Astrocyte of the spinal cord (primary cell): Measurements from ENCODE around the gene KCNQ1OT1.

Source experiments
- DNase-seq: peaks from one replicate; pipeline ENCODE4 v3.0.0; 2011; ENCODE audit warnings: low read depth, low spot score
- H3K4me3 ChIP-seq: 2 replicates; pipeline ENCODE4 v1.5.1; 2011; ENCODE audit warnings: low read depth, mild to moderate bottlenecking, low read length, moderate library complexity
- in situ Hi-C: cut with HindIII; loops from 2 replicates; pipeline ENCODE4 v1.10.0; 2017; ENCODE audit warnings: low sequenced_read_pairs
- TF ChIP-seq, protein P1 (sequence below): IDR thresholded peaks from 2 replicates; pipeline ENCODE4 v1.5.1; 2012; ENCODE audit warnings: low read depth, mild to moderate bottlenecking, low read length, inconsistent platforms

KCNQ1OT1 gene

DNA sequence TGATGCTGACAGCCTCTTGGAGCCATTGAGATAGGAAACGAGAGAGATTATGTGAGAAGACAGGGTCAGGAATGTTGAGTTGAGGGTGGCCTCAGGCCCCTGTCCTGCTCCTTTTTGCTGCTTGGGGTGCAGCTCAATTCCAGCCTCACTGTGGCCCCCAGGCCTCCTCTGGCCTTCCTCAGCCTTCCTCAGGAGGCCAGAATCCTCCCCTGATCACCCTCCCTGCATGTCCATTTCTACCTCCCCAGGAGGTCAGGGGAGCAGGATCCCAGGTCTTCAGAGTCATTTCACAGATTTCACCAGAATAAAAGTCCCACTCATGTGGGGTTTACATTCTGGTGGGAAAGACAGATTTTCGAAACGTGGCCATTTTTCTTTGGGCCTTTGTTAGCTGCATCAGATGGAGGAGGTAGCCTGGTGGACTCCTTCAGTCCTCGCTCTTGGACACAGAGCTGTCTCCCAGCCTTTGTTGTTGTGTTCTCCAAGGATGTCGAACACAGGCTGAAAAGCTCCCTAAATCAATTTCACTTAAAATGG lies 2.2 kb upstream of the KCNQ1OT1 start:
- in situ Hi-C loops: no loop called here
- H3K4me3 ChIP-seq: no peak overlapping the region
- TF ChIP-seq, protein P1, sequence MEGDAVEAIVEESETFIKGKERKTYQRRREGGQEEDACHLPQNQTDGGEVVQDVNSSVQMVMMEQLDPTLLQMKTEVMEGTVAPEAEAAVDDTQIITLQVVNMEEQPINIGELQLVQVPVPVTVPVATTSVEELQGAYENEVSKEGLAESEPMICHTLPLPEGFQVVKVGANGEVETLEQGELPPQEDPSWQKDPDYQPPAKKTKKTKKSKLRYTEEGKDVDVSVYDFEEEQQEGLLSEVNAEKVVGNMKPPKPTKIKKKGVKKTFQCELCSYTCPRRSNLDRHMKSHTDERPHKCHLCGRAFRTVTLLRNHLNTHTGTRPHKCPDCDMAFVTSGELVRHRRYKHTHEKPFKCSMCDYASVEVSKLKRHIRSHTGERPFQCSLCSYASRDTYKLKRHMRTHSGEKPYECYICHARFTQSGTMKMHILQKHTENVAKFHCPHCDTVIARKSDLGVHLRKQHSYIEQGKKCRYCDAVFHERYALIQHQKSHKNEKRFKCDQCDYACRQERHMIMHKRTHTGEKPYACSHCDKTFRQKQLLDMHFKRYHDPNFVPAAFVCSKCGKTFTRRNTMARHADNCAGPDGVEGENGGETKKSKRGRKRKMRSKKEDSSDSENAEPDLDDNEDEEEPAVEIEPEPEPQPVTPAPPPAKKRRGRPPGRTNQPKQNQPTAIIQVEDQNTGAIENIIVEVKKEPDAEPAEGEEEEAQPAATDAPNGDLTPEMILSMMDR: no peak
- no peak for DNase-seq

DNA sequence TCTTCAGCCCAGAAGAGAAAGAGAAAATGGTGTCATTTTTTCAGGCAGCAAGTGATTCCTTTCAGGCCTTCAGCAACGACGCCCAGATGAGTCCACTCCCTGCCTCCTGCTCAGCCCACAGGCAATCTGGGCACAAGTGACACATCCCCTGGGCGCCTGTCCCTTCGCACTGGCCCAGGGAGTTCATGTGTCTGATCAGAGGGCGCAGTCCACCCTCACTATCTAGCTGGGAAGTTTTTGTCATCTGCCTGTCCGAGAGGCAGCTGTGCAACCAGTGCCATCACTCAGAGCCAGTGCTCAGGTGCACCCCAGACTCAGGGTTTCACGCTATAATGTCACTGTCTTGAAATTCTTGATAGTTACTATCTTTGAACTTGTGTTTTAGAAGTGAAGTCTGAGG lies 1.4 kb upstream of the KCNQ1OT1 start:
- no peak overlapping the region for H3K4me3 ChIP-seq
- TF ChIP-seq, protein P1: no peak
- in situ Hi-C loops: no loop called here
- DNase-seq: no peak

DNA sequence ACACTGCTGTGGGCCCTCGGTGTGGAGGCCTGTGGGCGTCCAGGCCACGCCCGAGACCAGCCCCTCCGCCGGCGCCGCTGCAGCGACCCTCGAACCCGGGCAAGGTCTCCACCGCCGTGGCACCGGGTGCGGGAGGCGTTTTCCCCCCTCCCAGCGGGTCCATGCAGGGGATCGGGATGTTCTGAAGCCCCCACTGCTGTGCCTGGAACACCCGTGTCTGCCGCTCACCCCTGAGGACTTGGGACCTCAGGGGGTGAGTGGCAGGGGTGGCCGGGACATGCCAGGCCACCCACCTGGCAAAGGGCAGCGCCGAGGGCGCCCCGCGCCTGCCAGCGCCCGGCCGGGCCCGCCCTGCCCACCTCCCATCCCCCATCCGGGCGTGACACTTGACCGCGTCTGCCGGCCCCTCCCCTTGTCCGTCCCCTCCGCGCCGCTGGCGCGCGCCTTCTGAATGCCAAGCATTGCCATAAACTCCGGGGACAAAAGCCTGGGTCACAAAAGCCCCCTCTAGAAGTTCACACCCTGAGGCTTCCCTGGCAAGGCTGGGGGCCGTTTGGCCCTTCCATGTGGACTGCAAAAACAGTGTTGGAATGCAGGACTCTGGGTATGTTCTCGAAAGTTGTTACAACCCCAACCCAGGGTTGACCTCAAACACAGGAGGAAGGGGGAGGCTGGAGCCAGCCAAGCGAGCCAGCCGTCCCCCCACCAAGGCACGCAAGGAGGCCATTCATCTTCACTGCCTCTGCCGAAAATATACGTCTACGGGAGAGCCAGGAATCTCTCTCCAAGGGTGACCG lies 819 bp upstream of the KCNQ1OT1 start:
- no peak for DNase-seq
- TF ChIP-seq, protein P1: no peak
- in situ Hi-C loops: no loop called here
- peak overlapping the region; percentile 45 for H3K4me3 ChIP-seq

DNA sequence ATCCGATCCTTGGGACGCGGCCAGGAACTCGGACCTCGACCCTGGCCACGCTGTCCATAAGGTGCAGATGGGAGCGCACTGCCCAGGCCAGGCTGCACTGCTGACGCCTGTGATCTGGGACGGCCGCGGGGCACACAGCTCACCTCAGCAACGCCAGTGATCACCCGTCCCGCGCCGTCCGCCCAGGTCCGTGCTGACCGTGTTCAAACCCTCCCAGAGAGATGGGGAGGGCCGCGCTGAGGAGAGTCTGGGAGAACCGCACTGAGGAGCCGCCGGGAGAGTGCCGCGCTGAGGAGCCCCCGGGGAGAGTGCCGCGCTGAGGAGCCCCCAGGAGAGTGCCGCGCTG lies 636 bp downstream of the KCNQ1OT1 start:
- in situ Hi-C loops: no loop called here
- TF ChIP-seq, protein P1: no peak
- DNase-seq: no peak
- peak overlapping the region; percentile 75 for H3K4me3 ChIP-seq

DNA sequence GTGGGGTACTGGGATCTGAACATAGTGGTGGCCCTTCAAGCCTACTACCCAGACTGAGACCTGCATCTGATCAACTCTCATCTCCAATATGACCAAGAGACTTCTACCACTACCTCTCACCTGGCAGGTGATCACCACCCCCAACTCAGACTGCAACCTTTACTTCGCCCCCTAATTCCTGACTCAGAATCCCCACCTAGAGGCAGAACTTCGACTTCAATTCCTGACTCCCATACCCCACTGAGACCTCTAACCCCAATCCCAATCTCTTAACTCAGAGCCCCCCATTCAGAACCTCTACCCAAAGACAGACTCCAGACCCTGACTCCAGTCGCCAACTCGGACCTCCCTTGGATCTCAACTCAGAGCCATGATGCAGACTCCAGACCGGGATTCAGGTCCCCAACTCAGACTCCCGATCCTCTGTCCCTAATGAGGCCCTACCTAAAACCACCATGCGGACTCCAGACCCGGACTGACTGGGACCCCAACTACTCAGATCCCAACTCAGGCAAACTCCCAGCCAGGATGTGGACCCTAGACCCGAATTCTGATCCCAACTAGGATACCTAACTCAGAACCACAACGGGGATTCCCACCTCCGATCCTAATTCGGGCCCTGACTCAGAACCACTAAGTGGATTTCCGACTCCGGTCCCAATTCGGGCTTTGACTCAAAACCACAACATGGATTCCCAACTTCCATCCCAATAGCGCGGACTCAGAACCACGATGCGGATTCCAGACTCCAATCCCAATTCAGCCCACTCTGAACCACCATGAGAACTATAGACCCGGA lies 1.2 kb downstream of the KCNQ1OT1 start:
- H3K4me3 ChIP-seq: peak overlapping the region; percentile 75
- in situ Hi-C loops: no loop called here
- no peak for DNase-seq
- TF ChIP-seq, protein P1: no peak

DNA sequence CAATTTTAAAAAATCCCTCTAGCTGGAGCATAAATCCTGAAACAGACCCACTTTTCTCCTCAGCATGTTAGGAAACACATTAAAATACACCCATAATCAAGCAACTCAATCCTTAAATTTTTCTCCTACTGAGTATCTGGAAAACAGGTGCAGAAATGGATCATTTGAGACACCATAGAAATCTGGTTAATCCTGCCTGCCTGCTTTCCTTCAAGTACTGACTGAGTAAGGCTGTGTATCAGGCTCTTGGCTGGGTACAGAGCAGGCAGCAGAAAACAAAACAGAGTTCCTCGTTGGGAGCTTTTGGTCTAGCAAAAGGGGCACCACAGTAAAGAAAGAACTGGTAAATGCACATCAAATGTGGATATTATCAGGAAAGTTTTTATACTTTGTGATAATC lies 1.9 kb downstream of the KCNQ1OT1 start:
- in situ Hi-C loops: no loop called here
- peak overlapping the region; percentile 75 for H3K4me3 ChIP-seq

More for the DNA sequence above, 1.9 kb downstream of the KCNQ1OT1 start:
- DNase-seq: no peak
- TF ChIP-seq, protein P1: no peak
